Femur (tissue), 1 donor: ENCODE results near the gene IP6K3.

Source experiments
- DNase-seq: peaks from one replicate; pipeline ENCODE4 v3.0.0-alpha.2; 2017

IP6K3 gene

DNA sequence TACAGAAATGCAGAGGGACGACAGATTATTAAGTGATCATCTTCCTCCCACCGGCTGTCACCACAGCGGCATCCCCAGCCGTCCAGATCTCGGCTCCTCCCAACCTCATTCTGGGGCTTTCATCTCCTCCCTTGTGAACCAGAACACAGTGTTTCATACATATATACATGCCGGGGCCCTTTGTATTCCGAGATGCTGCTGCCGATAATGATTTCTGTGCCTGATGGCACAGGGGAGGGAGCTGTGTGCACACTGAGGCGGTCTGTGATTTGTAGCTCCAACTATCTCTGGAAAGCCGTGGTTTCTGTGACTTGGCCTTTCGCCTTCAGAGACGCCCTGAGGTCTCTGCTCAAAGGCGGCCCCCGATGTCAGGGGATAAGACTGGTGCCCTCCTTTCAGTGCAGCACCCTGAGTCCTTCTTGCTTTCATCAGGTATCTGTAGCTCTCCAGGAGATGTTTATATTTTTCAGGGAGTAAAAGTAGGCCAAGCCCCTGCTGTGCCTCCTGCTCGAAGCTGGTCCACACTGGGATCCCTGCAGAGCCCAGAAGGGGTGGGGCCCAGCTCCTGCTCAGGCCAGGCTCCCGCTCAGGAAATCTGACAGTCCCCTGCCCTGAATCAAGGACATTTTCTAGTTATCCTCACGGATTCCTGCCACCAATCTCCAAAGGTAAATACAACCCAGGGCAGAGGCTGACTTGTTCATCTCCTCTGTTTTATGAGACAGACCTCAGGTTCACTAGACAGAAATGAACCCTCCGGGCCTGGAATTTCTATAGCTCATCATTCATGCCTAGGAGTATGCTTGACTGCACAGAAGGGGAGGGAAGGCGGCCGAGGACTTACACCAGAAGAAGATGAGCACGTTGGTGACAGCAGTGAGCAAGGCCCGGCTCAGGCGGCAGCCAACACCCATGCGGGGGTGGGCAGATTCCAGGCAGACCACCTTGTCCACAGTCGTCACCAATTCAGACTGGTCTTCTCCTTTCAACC is 31.0 kb upstream of the IP6K3 start:
- no peak for DNase-seq

- no peak for DNase-seq
These were observed 30.1 kb upstream of the IP6K3 start for GRCh38 chr6:33776764-33777163.

GRCh38 chr6:33776186-33776585 is 29.5 kb upstream of the IP6K3 start:
- DNase-seq, result no peak

GRCh38 chr6:33774774-33775173 is 28.1 kb upstream of the IP6K3 start:
- DNase-seq, result no peak

- no peak for DNase-seq
These were observed 26.3 kb upstream of the IP6K3 start for GRCh38 chr6:33772902-33773472.

DNA sequence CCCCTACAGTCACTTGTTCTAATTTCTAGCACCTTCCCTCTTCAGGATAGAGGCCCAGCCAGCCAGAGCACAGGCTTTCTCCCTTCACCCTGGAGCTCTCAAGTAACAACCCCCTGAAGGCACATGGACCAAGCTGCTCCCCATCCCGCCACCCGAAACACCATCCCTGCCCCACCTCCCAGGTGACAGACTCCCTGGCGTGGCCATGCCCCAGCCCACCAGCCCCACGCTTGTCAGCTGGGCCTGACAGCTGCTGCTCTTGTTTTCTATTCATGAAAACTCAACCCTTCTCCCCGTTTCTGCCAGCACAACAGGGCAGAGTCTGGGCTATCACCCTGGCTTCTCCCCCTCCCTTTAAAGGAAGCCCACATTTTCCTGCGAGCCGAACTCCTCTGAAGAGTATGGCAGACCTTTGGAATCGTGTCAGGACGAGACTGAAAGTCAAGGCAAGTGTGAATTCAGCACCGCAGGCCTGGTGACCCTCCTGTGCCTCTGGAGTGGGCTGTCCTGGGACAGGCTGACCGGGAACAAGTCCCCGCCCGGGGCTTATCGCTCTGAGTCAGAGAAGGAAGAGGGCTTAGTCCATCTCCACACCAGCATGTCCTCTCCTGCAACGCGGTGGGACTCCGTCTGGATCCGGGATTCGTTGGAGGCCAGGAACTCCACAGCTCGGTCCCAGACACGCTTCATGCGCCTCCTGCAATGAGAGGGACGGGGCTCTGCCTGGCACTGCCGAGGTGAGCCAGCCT is 25.6 kb upstream of the IP6K3 start:
- DNase-seq, result no peak

- peak; percentile 86 for DNase-seq
These were observed 24.7 kb upstream of the IP6K3 start for GRCh38 chr6:33771146-33772081.

- no peak for DNase-seq
These were observed 24.1 kb upstream of the IP6K3 start for GRCh38 chr6:33770833-33771145.

DNA sequence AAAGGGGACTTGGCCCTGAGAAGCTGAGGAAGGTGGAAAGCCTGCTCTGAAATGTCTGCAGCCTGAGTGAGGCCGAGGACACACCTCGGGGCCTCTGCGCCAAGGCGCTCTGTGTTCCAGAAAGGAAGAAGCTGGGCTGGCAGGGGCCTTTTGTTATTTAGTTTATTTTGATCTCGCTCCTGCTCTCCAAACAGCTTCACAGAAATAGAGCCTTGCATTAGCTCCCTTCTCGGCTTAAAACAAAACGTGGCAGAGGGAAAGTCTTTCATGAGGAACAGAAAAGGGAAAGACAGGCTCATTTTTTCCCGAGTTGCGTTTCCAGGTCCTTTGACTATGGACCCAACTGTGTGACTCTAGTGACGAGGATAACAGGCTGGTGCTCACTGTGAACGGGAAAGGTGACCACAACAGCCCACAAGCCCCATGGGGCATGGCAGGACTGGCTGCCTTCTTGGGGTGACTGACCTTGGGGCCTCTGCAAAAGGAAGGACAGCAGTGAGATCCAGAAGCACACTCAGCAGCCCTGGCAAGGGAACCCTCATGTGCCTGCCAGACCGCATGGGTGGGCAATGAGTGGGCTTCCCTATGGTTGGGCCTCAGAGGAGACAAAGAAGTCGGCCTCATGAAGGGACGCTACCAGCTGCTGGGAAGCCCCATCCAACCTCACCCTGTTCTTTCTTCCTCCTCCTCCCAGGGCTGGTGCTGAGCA is 23.6 kb upstream of the IP6K3 start:
- no peak for DNase-seq

DNA sequence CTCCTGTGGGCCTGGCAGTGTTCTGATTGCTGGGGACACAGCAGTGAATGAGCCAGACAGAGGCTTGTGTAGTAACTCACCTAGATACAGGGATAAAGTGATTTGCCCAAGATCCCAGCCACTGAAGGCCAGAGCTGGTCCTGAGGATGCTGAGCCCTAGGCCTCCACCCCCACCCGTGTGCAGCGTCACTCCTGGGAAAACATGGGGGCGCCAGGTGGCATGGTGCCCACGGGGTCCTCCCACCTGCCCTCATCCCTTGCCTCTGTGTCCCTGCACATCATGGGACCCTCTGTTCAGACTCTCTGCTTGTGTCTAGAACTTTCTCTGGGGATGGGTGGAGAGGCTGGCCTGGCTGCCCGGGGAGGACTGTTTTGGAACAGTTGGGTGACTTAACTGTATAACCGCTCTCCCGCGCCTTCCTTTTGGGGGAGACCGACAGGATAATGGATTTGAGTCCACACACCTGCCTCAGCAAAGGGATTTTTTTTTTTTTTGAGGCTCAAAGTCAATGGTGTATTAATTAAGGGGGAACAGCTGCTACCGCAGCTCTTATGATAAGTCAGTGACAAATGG is 22.6 kb upstream of the IP6K3 start:
- no peak for DNase-seq

DNA sequence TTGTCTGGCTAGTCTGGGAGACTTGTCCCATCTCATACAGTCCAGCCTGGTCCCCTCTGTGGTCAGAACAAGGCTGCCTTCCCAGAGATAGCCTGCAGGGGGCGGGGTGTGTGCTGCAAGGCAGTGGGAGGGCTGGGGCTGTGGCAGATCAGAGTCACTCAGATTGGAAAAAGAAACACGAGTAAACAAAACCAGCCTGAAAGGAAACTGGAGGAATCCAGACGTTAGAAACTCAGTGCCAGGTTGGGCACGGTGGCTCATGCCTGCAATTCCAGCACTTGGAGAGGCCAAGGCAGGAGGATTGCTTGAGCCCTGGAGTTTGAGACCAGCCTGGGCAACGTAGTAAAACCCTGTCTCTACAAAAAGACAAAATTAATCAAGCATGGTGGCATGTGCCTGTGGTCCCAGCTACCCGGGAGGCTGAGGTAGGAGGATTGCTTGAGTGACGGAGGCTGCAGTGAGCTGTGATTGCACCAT is 22.0 kb upstream of the IP6K3 start:
- peak; percentile 84 for DNase-seq

DNA sequence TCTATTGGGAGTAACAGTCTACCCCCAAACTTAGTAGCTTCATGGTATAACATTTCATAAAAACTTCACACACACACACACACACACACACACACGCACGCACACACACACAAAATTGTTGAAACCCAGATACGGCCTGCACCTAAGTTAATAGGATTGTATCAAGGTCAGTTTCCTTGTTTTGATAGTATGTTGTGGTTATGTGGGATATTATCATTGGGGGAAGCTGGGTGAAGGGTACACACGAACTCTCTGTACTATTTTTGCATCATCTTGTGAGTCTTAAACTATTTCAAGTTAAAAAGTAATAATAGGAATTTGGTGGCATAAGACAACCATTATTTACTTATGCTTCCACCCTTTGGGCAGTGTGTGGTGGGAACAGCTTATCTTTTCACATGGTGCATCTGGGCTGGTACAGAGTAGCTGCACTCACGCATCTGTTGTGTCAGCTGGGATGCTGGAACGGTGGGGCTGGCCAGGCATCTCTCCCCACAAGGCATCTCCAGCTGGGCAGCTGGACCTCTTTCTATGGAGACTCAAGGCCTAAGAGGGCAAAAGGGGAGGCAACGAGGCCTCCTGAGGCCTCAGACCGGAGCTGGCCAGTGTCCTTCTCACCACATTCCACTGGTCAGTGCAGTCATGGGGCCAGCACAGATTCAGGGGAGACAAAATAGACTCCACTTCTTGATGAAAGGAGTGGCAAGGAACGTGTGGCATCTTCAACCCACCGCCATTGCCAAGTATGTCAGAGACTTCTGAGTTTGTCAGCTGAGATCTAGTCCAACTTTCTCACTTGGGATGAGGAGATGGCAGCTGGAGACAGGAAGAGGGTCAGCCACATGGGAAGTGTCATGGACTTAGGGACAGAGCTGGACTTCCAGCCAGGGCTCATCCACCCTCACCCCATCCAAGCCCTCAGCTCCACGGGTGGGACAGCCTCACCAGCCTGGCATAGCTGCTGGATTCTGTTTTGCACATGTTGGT is 20.5 kb upstream of the IP6K3 start:
- no peak for DNase-seq

DNA sequence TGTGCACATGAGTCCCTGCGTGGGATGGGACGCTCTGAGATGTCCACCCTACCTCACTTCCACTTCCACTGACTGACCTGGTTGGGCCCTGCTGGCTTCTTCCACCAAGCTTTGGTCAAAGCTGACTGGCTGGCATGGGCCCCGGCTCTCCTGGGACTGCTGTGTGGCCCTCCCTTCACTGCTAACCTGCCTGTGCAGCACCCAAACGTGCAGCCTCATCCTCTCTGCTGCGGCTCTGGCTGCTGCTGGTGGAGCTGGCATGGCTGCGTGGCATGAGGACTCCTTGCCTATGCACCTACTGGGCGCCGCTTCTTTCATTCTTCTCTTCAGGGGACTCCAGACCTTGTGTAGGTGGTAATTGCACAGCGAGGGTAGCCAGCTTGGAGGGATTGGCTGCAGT is 18.7 kb upstream of the IP6K3 start:
- no peak for DNase-seq

DNA sequence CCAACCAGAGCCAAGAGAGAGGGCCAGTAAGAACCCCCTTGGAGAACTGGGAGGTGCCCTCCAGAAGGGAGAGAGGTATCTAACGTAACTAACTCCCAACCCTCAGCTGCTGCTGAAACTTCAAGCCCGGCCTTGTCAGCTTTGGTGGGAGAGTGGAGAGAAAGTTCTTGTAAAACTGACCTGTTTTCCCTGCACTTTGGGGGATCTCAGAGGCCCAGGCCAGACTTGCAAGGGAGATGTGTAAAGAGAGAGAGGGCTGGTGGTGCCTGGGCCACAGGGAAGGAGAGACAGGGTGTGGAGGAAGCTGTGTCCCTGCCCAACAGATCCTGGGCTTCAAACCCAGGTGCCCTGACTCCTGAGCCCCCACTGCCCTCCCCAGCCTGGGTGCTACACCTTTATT is 17.3 kb upstream of the IP6K3 start:
- DNase-seq, result no peak

DNA sequence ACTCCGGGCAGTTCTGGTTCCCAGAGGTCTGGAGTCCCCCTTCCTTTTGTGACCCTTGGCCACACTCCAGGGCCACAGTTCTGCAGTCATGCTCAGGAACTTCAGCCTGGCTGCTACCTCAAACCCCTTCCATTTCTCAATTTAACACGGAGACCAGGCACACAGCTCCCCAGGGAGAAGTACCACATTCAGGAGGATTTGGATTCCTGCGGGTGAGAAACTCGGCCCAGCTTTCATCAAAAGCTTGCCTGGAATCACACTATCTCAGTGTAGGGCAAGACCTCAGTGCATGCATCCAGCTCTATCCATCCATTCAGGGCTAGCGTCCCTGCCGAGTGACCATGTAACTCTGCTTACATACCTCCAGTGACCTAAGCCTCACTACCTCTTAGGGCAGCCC is 16.8 kb upstream of the IP6K3 start:
- DNase-seq, result no peak

GRCh38 chr6:33762713-33763112 is 16.0 kb upstream of the IP6K3 start:
- no peak for DNase-seq

- DNase-seq, result peak; percentile 64
These were observed 15.4 kb upstream of the IP6K3 start for GRCh38 chr6:33761922-33762629.

- DNase-seq, result no peak
These were observed 14.8 kb upstream of the IP6K3 start for GRCh38 chr6:33761581-33761921.

GRCh38 chr6:33759887-33760629 is 13.4 kb upstream of the IP6K3 start:
- DNase-seq, result no peak
